ENCODE results near the gene FNDC3B.

The FNDC3B gene

GRCh38 chr3:172397716-172398405 lies 358.5 kb downstream of the FNDC3B start:
- DNase-seq (ENCODE audit: low read depth) = no peak

GRCh38 chr3:172398484-172398883 lies 359.1 kb downstream of the FNDC3B start:
- DNase-seq (ENCODE audit: low read depth) = no peak

- no peak for DNase-seq (ENCODE audit: low read depth)
These were observed 362.7 kb downstream of the FNDC3B start for GRCh38 chr3:172402090-172402489.

- DNase-seq (ENCODE audit: low read depth) = no peak
These were observed 363.7 kb downstream of the FNDC3B start for GRCh38 chr3:172402892-172403643.

GRCh38 chr3:172404237-172404962 lies 365.0 kb downstream of the FNDC3B start:
- DNase-seq (ENCODE audit: low read depth) = no peak

GRCh38 chr3:172405914-172406313 lies 366.5 kb downstream of the FNDC3B start:
- no peak for DNase-seq (ENCODE audit: low read depth)

GRCh38 chr3:172407872-172408271 lies 368.5 kb downstream of the FNDC3B start:
- no peak for DNase-seq (ENCODE audit: low read depth)

GRCh38 chr3:172410702-172411477 lies 371.5 kb downstream of the FNDC3B start:
- no peak for DNase-seq (ENCODE audit: low read depth)

- no peak for DNase-seq (ENCODE audit: low read depth)
These were observed 372.1 kb downstream of the FNDC3B start for GRCh38 chr3:172411478-172411947.

- DNase-seq (ENCODE audit: low read depth) = no peak
These were observed 375.9 kb downstream of the FNDC3B start for GRCh38 chr3:172415323-172415722.

GRCh38 chr3:172437713-172438112 lies 398.3 kb downstream of the FNDC3B start:
- DNase-seq (ENCODE audit: low read depth) = no peak

- DNase-seq (ENCODE audit: low read depth) = no peak
These were observed 398.8 kb downstream of the FNDC3B start for GRCh38 chr3:172438186-172438585.

- no peak for DNase-seq (ENCODE audit: low read depth)
These were observed 402.2 kb downstream of the FNDC3B start for GRCh38 chr3:172441581-172441980.

- DNase-seq (ENCODE audit: low read depth) = no peak
These were observed 403.2 kb downstream of the FNDC3B start for GRCh38 chr3:172442606-172443005.

GRCh38 chr3:172444821-172445220 lies 405.4 kb downstream of the FNDC3B start:
- DNase-seq (ENCODE audit: low read depth) = no peak

GRCh38 chr3:172446198-172446597 lies 406.8 kb downstream of the FNDC3B start:
- no peak for DNase-seq (ENCODE audit: low read depth)

- no peak for DNase-seq (ENCODE audit: low read depth)
These were observed 408.5 kb downstream of the FNDC3B start, which contains the start of gene GHSR for GRCh38 chr3:172447611-172448579. Gene GHSR, minus strand, starts transcription at chr3:172448456. Its CDS starts 43 bp downstream, at chr3:172448413.

GRCh38 chr3:172448661-172449465 lies 409.5 kb downstream of the FNDC3B start:
- DNase-seq (ENCODE audit: low read depth) = no peak

- DNase-seq (ENCODE audit: low read depth) = no peak
These were observed 410.2 kb downstream of the FNDC3B start for GRCh38 chr3:172449466-172450149.
